ENCODE measurements around the gene ANTXR1. TPM values are rescaled to one million over a fixed set of nuclear protein-coding genes. Genes with fewer than 3 reads are reported as not detected.

The ANTXR1 gene
- total and polyA plus RNA-seq, 2 of the 8 experiments (the other 6 are each of a cell fraction or from before 2014, with no cell fraction given) = 15.8 to 44.3 TPM

GRCh38 chr2:69168144-69168813 is 155.3 kb downstream of the ANTXR1 start (continued):
- no peak for TF ChIP-seq CTCF (IDR thresholded peaks at IDR 0.05; ENCODE audit: control extremely low read depth in 1 of 3, insufficient read depth in 1 of 3, low read depth in 1 of 3, low read length in 3 of 3)
- no peak for TF ChIP-seq FOSL1 (IDR thresholded peaks at IDR 0.05; ENCODE audit: insufficient read depth, low read depth, low read length)
- no peak for TF ChIP-seq NRF1 (IDR thresholded peaks at IDR 0.05; ENCODE audit: low read depth, low read length)
- TF ChIP-seq EGR1 (IDR thresholded peaks at IDR 0.05; ENCODE audit: borderline replicate concordance, low read depth, low read length) = no peak
- no peak for TF ChIP-seq SP4 (IDR thresholded peaks at IDR 0.05; ENCODE audit: low read length)

Data from H1 (cell line).